Hepatocyte (in vitro differentiated cells): ENCODE measurements around the gene MAD2L1.

Experiments
- EZH2 ChIP-seq: fragments of 200-600 bp; sonication (generic); IDR thresholded peaks from 2 replicates; pipeline ENCODE4 v1.6.1; 2016; ENCODE audit warnings: antibody characterized with exemption, mild to moderate bottlenecking, borderline replicate concordance
- EZH2phosphoT487 ChIP-seq: fragments of 200-600 bp; sonication (generic); IDR thresholded peaks from one replicate; pipeline ENCODE4 v1.6.1; 2018; ENCODE audit warnings: antibody characterized with exemption, mild to moderate bottlenecking, low read depth, moderate library complexity; ENCODE audit not compliant: unreplicated experiment, severe bottlenecking
- TF ChIP-seq, protein P1 (sequence below): fragments of 200-600 bp; sonication (generic); IDR thresholded peaks from 2 replicates; pipeline ENCODE4 v1.5.1; 2016; ENCODE audit warnings: antibody characterized with exemption, mild to moderate bottlenecking; ENCODE audit not compliant: poor library complexity

DNA sequence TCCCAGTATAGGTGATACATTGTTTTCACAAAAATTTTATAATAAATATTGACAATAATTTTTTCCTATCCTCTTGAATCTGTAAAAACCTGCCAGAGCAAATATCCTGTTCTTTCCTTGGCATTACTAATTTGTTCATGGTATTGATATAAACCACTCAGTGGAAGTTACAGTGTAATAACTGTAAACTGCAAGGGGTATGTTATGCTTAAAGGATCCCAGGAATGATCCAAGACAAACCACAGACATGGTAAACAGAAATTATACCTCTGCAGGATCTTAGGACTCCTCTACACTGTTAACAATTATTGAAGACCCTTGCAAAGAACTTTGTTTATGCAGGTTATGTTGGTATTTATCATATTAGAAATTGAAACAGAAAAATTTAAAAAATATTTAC lies 17.7 kb upstream of the MAD2L1 start:
- TF ChIP-seq, protein P1, sequence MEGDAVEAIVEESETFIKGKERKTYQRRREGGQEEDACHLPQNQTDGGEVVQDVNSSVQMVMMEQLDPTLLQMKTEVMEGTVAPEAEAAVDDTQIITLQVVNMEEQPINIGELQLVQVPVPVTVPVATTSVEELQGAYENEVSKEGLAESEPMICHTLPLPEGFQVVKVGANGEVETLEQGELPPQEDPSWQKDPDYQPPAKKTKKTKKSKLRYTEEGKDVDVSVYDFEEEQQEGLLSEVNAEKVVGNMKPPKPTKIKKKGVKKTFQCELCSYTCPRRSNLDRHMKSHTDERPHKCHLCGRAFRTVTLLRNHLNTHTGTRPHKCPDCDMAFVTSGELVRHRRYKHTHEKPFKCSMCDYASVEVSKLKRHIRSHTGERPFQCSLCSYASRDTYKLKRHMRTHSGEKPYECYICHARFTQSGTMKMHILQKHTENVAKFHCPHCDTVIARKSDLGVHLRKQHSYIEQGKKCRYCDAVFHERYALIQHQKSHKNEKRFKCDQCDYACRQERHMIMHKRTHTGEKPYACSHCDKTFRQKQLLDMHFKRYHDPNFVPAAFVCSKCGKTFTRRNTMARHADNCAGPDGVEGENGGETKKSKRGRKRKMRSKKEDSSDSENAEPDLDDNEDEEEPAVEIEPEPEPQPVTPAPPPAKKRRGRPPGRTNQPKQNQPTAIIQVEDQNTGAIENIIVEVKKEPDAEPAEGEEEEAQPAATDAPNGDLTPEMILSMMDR: no peak
- TF ChIP-seq EZH2phosphoT487 (no peak), EZH2 (no peak)
